ENCODE results near the gene AK3. TPM values are rescaled to one million over a fixed set of nuclear protein-coding genes. Genes with fewer than 3 reads are reported as not detected.

The AK3 gene
- total RNA-seq, 2 experiments from 2014 or later, result 43.3 to 108 TPM

- no TSS peak for BruUV-seq (replicated peaks)
- Histone ChIP-seq H3K36me3 (ENCODE audit: insufficient read depth, low read length) (peaks cover 97% of the 10 kb centered on the region), H3K27ac (ENCODE audit: low read depth, low read length, poor library complexity, severe bottlenecking) (no peak overlapping the region), H3K4me3 (ENCODE audit: low read depth, low read length, poor library complexity, severe bottlenecking) (no peak overlapping the region), H3K9me3 (ENCODE audit: low read length) (peaks cover 4% of the 10 kb centered on the region; the same call in 1 of the 2 replicates), H3K79me2 (ENCODE audit: insufficient read depth, low read depth, low read length) (no peaks in the 10 kb centered on the region), H2AFZ (ENCODE audit: low read length) (no peak overlapping the region), H3K4me2 (ENCODE audit: low read length) (no peak overlapping the region), H3K4me1 (ENCODE audit: insufficient read depth, low read length, poor library complexity, severe bottlenecking) (peaks cover 4% of the 10 kb centered on the region), H4K20me1 (ENCODE audit: insufficient read depth, low read length) (no peaks in the 10 kb centered on the region), H3K9me2 (ENCODE audit: insufficient read depth, low read length) (no peaks in the 10 kb centered on the region)
- no peak for DNase-seq (ENCODE audit: low spot score)
- TF ChIP-seq, protein P1, sequence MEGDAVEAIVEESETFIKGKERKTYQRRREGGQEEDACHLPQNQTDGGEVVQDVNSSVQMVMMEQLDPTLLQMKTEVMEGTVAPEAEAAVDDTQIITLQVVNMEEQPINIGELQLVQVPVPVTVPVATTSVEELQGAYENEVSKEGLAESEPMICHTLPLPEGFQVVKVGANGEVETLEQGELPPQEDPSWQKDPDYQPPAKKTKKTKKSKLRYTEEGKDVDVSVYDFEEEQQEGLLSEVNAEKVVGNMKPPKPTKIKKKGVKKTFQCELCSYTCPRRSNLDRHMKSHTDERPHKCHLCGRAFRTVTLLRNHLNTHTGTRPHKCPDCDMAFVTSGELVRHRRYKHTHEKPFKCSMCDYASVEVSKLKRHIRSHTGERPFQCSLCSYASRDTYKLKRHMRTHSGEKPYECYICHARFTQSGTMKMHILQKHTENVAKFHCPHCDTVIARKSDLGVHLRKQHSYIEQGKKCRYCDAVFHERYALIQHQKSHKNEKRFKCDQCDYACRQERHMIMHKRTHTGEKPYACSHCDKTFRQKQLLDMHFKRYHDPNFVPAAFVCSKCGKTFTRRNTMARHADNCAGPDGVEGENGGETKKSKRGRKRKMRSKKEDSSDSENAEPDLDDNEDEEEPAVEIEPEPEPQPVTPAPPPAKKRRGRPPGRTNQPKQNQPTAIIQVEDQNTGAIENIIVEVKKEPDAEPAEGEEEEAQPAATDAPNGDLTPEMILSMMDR (conservative IDR thresholded peaks at IDR 0.05; ENCODE audit: low read length), result no peak
- TF ChIP-seq EZH2phosphoT487 (IDR thresholded peaks at IDR 0.05; ENCODE audit: borderline replicate concordance, low read depth, low read length), result no peak
- intact Hi-C loops (cut with micrococcal nuclease; ENCODE audit: unreplicated experiment), result no loop called here
- POLR2A ChIA-PET, result no interaction called here
- CTCF ChIA-PET (ENCODE audit: unreplicated experiment), result no interaction called here
Measured at GRCh38 chr9:4717815-4718214, 23.2 kb downstream of the AK3 start.

DNA sequence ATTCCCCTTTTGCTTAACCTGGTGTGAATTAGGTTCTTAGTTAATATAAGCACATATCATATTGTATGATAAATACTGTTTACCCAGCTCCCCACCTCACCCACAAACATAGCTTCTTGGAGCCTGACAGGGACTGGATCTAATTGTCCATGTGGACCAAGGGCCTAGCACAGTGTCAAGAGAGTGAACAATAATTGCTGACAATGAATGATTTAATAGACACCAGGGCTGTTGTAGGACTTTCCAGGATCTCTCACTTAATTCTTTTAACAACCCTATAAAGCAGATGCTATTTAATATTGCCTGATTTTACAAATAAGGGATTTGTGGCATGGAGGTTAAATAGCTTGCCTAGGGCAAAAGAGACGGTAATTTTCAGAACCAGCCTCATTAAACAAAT lies 24.8 kb downstream of the AK3 start:
- Histone ChIP-seq H3K9me3 (ENCODE audit: low read length) (peaks cover 4% of the 10 kb centered on the region; the same call in 1 of the 2 replicates), H2AFZ (ENCODE audit: low read length) (no peak overlapping the region), H3K9me2 (ENCODE audit: insufficient read depth, low read length) (no peaks in the 10 kb centered on the region), H3K27ac (ENCODE audit: low read depth, low read length, poor library complexity, severe bottlenecking) (no peak overlapping the region), H3K4me3 (ENCODE audit: low read depth, low read length, poor library complexity, severe bottlenecking) (no peak overlapping the region), H3K36me3 (ENCODE audit: insufficient read depth, low read length) (peaks cover 99% of the 10 kb centered on the region), H4K20me1 (ENCODE audit: insufficient read depth, low read length) (no peaks in the 10 kb centered on the region), H3K4me1 (ENCODE audit: insufficient read depth, low read length, poor library complexity, severe bottlenecking) (peaks cover 4% of the 10 kb centered on the region), H3K79me2 (ENCODE audit: insufficient read depth, low read depth, low read length) (no peaks in the 10 kb centered on the region), H3K4me2 (ENCODE audit: low read length) (no peak overlapping the region)
- ChIA-PET CTCF (ENCODE audit: unreplicated experiment) (no interaction called here), POLR2A (interaction anchor here (0.6 to 1.0 kb wide), 2 partner anchors 10 to 66 kb away, joined by 3 read pairs; no protein-coding TSS in a partner anchor)
- no peak for TF ChIP-seq EZH2phosphoT487 (IDR thresholded peaks at IDR 0.05; ENCODE audit: borderline replicate concordance, low read depth, low read length)
- TF ChIP-seq, protein P1 (conservative IDR thresholded peaks at IDR 0.05; ENCODE audit: low read length), result no peak
- intact Hi-C loops (cut with micrococcal nuclease; ENCODE audit: unreplicated experiment), result no loop called here
- no TSS peak for BruUV-seq (replicated peaks)
- no peak for DNase-seq (ENCODE audit: low spot score)

GRCh38 chr9:4714266-4715016 lies 26.6 kb downstream of the AK3 start:
- Histone ChIP-seq H3K36me3 (ENCODE audit: insufficient read depth, low read length) (peaks cover 96% of the 10 kb centered on the region), H2AFZ (ENCODE audit: low read length) (no peak overlapping the region), H3K4me2 (ENCODE audit: low read length) (no peak overlapping the region), H4K20me1 (ENCODE audit: insufficient read depth, low read length) (no peaks in the 10 kb centered on the region), H3K79me2 (ENCODE audit: insufficient read depth, low read depth, low read length) (no peaks in the 10 kb centered on the region), H3K27ac (ENCODE audit: low read depth, low read length, poor library complexity, severe bottlenecking) (no peak overlapping the region), H3K4me3 (ENCODE audit: low read depth, low read length, poor library complexity, severe bottlenecking) (no peak overlapping the region), H3K4me1 (ENCODE audit: insufficient read depth, low read length, poor library complexity, severe bottlenecking) (peaks cover 4% of the 10 kb centered on the region), H3K9me3 (ENCODE audit: low read length) (peaks cover 4% of the 10 kb centered on the region; the same call in 1 of the 2 replicates), H3K9me2 (ENCODE audit: insufficient read depth, low read length) (no peaks in the 10 kb centered on the region)
- TF ChIP-seq, protein P1 (conservative IDR thresholded peaks at IDR 0.05; ENCODE audit: low read length), result no peak
- intact Hi-C loops (cut with micrococcal nuclease; ENCODE audit: unreplicated experiment), result no loop called here
- ChIA-PET POLR2A (interaction anchor here (0.6 to 0.8 kb wide), 4 partner anchors 8 to 1569 kb away, joined by 3 to 5 read pairs (median 3); no protein-coding TSS in a partner anchor), CTCF (ENCODE audit: unreplicated experiment) (interaction anchor here (0.6 kb wide), 1 partner anchor 80 kb away, joined by 3 read pairs; no protein-coding TSS in a partner anchor)
- DNase-seq (ENCODE audit: low spot score), result no peak
- no TSS peak for BruUV-seq (replicated peaks)
